A549 (cell line): ENCODE results near the gene RAPGEFL1.

Experiments used
- CTCF ChIP-seq: fragments of >200 bp; sonication (Bioruptor Twin); formaldehyde crosslinking; IDR thresholded peaks from 3 replicates; pipeline ENCODE4 v1.5.1; 2016
- E2F6 ChIP-seq: IDR thresholded peaks from 2 replicates; pipeline ENCODE4 v1.6.1; 2012; ENCODE audit warnings: low read depth, borderline replicate concordance
- EHF ChIP-seq: fragments of 250-450 bp; sonication (Bioruptor Pico); IDR thresholded peaks from 2 replicates; pipeline ENCODE4 v1.5.0; 2020; ENCODE audit warnings: mild to moderate bottlenecking
- KDM5A ChIP-seq: fragments of 200-600 bp; sonication (generic); IDR thresholded peaks from 2 replicates; pipeline ENCODE4 v1.6.1; 2016; ENCODE audit warnings: antibody characterized with exemption, mild to moderate bottlenecking
- MYC ChIP-seq: IDR thresholded peaks from 2 replicates; pipeline ENCODE4 v1.6.1; 2012; ENCODE audit warnings: mild to moderate bottlenecking, inconsistent platforms, low read length, improper control_type of control experiment, borderline replicate concordance
- NFE2L2 ChIP-seq: fragments of 150-350 bp; conservative IDR thresholded peaks from 2 replicates; pipeline ENCODE4 v1.6.1; 2014; ENCODE audit warnings: low read length
- PBX3 ChIP-seq: IDR thresholded peaks from 2 replicates; pipeline ENCODE4 v1.6.1; 2012

- TF ChIP-seq KDM5A (no peak), CTCF (no peak), EHF (no peak), MYC (no peak), NFE2L2 (no peak), PBX3 (no peak), E2F6 (no peak)
Measured at GRCh38 chr17:40218006-40218739, 40.9 kb downstream of the RAPGEFL1 start.
